Measurements from ENCODE around the gene PLVAP.

DNA sequence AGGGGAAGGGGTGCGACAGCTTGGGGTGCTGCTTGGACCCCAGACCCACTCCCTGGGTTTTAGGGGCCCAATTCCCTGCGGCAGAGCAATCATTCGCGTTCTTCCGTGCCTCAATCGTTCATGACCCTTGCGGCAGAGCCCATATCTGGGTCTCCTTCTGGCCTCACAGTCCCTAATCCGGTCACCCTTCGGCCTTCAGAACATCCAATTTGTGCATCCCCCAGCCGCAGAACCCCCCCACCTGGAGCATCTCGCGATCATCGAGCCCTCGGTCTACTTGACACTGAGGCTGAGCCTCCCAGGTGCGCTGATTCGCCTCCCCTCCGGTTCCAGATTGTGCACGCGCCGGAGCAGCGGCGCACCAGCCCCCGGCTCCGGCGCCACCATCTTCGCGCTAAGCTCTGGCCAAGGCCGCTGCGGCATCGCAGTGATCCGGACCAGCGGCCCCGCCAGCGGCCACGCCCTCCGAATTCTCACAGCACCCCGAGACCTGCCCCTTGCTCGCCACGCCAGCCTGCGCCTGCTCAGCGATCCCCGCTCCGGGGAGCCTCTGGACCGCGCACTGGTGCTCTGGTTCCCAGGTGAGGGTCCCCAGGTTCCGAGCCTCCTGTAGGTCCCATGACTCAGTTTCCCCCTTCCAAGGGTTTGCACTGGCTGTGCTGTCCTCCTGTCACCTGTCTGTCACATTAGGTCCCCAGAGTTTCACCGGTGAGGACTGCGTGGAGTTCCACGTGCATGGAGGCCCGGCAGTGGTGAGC is 39.3 kb downstream of the PLVAP start:
- no peak for TF ChIP-seq POLR2A (IDR thresholded peaks at IDR 0.05)
- TF ChIP-seq, protein P1, sequence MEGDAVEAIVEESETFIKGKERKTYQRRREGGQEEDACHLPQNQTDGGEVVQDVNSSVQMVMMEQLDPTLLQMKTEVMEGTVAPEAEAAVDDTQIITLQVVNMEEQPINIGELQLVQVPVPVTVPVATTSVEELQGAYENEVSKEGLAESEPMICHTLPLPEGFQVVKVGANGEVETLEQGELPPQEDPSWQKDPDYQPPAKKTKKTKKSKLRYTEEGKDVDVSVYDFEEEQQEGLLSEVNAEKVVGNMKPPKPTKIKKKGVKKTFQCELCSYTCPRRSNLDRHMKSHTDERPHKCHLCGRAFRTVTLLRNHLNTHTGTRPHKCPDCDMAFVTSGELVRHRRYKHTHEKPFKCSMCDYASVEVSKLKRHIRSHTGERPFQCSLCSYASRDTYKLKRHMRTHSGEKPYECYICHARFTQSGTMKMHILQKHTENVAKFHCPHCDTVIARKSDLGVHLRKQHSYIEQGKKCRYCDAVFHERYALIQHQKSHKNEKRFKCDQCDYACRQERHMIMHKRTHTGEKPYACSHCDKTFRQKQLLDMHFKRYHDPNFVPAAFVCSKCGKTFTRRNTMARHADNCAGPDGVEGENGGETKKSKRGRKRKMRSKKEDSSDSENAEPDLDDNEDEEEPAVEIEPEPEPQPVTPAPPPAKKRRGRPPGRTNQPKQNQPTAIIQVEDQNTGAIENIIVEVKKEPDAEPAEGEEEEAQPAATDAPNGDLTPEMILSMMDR (IDR thresholded peaks at IDR 0.05): no peak
- TF ChIP-seq POLR2AphosphoS5 (IDR thresholded peaks at IDR 0.05): no peak
- TF ChIP-seq EP300 (IDR thresholded peaks at IDR 0.05): no peak
